Brain pericyte (primary cell): ENCODE data around the gene C1orf210.

Source experiments
- DNase-seq: peaks from one replicate; pipeline ENCODE4 v3.0.0-alpha.2; 2012; ENCODE audit warnings: low read depth, low spot score

The C1orf210 gene

DNA sequence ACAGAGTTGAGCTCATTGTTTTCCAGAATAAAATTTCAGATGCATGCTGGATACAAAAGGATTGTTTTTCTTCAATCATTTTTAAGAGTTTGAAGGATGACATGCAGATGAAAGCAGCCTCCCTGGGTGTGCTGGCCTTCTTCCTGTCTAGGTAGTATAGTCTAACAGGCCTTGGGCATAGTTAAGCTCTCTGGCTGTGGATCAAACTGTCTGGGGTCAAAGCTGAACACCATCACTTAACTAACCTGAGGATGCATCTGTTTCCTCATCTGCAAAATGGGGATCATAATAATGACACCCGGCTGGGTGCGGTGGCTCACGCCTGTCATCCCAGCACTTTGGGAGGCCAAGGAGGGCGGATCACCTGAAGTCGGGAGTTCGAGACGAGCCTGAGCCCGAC, 9.4 kb upstream of the C1orf210 start:
- DNase-seq, result no peak

DNA sequence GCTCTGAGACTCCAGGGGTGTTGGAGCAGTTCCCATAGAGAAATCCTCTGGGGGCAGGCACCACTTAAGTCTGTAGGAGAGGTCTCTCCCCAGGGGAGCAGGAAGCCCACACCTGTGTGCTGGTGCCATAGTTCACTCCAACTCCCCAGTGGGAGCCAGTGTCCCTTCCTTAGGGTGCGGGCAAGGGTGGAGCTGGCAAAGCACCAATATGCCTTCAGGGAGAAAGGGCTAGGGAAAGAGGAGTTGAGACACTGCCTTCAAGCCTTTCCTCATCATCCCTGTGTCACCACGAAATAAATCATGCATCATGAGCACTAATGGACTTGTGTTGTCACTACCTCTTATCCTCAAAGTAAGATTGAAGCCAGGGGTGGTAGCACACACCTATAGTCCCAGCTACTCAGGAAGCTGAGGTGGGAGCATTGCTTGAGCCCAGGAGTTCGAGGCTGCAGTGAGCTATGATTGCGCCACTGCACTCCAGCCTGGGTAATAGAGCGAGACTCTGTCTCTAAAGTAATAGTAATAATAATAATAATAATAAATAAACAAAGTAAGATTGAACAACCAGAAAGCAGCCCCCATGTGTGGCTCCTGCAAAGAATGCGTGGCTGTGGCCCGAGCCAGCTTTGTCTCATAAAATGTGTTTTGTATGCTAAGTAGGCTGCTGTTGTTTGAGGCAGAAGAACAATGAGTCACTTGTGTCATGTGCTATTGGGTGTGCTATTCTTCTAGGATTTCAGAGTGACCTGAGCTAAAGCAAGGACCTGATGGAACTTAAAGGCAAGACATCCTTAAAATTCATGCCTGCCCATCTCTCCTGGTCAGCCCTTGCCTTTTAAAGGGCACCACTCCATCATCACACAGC, 8.7 kb upstream of the C1orf210 start:
- DNase-seq, result no peak

DNA sequence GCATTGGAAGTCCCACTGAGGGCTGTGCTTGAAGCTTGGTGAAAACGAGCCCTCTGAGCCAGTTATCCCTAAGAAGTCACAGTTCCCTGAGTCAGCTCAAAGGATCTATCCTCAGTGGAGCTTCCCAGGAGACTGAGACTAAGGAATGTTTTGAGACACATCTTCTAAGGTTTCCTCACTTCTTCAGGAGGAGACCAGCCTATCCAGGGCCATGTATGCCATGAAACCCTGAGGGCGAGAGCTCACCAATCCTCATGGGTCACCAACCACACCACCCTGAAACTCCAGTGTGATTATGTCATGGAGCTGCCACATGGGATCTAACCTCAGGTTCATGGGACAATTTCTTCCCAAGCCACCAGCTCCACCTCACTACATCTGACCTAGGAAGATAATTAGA, 7.8 kb upstream of the C1orf210 start:
- no peak for DNase-seq

DNA sequence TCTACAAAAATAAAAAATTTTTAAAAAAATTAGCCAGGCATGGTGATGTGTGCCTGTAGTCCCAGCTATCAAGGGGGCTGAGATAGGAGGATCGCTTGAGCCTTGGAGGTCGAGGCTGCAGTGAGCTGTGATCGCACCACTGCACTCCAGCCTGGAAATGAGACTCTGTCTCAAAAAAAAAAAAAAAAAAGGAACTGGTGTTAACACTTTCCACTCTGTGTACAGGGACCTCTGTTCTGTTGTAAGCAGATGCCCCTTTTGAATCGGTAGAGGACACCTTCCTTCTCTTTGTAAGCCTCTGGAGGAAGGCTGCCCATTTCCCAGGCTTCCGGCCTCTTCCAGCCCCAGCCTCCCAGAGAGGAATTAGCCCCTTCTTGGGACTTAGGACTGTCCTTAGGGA, 7.3 kb upstream of the C1orf210 start:
- no peak for DNase-seq

DNA sequence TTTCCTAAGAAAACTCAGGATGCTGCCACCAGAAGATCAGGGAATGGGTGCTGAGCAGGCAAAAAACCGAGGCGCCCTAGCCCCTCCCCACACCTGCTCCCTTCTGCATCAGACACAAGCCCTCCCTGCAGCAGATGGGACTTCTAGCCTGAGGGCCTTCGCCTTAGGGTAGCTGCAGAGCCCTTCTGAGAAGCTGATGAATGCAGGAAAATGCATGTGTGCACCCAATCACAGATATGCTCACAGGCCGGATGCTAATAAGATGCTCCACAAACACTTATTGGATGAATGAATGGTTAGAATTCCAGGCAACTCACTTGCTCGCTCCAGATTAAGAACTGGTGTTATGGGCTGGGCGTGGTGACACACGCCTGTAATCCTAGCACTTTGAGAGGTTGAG, 6.8 kb upstream of the C1orf210 start:
- no peak for DNase-seq

DNA sequence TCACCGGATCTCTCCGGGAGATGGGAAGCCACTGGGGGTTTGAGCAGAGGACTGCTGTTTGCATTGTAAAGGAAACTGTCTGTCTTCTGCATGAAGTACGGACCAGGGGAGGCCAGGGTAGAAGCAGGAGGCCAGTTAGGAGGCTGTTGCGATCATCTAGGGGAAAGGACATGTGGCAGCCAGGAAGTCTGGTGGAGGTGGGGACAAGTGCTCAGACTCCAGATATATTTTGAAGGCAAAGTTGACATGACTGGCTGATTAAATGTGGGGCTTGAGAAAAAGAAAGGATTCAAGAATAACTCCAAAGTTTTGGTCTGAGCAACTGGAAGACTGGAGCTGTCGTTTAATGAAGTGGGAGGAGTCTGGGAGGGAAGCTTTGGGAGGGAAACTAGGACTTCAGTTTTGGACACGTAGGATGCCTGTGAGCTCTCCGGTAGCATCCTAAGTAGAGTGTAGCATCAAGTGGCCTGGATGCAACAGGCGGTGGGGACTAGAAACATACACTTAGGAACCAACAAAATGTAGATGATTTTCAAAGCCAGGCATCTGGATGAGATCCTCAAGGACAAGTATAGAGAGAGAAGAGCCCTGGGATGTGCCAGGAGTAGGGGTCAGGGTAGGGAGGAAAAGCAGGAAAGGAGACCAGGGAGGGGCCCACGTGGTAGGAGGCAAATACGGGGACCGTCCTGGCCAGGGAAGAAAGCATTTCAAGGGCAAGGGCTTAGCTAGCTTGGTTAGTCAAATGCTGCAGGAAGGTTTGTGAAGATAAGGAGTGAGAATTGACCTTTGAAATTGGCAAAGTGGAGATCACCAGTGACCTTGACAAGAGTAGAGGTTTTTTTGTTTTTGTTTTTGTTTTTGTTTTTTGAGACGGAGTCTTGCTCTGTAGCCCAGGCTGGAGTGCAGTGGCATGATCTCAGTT, 3.7 kb upstream of the C1orf210 start:
- DNase-seq, result no peak

DNA sequence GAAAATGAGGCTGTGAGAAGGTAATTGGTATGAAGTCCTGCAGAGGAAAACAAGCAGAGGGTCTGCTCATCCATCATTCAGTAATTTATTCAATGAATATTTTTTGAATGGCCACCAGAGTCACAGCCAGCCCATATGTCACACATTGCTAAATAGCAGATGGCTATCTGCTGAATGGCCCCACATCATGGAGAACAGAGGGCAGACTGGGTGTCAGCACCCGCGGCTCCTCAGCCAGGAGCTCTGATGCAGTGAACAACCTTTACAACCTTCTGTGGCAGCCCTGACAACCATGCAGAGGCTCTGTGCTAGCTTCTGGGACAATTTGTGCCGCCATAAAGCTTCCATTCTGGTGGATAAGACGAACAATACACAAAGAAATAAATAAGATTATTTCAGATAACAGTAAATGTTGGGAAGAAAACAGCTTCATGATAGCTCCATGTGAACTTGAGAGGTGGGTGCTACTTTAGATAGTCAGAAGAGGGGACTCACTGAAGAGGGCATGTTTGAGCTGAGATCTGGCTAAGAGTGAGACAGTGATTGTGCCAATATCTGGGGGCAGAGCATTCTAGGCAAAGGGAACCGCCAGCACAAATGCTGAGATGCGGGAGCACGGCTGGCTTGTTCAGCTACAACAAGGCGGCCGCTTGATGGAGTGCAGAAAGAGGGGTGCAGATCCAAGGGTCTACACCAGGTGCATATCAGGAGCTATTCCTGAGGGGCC, 2.8 kb upstream of the C1orf210 start:
- no peak for DNase-seq

DNA sequence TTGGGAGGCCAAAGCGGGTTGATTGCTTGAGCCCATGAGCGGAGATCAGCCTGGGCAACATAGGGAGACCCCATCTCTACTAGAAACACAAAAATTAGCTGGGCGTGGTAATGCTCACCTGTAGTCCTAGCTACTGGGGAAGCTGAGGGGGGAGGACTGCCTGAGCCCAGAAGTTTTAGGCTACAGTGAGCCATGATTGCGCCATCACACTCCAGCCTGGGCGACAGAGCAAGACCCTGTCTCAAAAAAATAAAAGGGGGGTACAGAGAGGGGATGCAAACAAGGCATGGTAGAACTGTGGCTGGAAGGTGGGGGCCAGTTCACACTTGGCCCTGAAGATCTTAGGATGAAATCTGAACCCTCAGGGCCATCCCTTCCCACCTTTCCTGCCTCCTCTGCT, 1.2 kb upstream of the C1orf210 start:
- DNase-seq, result no peak

DNA sequence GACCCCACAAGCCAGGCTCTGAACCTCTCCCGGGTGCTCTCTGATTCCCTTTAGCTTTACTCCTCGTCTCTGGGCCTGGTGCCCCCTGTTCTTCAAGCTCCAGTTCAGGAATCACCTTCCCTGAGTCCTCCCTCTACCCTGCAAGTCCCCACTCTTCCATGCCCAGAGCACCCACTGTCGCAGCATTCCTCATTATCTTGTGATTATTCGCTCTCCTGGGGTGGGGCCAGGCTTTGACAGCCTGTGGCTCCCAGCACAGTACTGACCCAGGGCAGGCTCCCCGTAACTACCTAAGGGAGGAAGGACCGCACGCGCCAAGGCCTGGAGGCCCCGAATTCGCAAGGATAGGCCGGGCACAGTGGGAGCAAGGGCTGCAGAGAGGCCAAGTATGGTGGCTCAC, 734 bp upstream of the C1orf210 start:
- no peak for DNase-seq

DNA sequence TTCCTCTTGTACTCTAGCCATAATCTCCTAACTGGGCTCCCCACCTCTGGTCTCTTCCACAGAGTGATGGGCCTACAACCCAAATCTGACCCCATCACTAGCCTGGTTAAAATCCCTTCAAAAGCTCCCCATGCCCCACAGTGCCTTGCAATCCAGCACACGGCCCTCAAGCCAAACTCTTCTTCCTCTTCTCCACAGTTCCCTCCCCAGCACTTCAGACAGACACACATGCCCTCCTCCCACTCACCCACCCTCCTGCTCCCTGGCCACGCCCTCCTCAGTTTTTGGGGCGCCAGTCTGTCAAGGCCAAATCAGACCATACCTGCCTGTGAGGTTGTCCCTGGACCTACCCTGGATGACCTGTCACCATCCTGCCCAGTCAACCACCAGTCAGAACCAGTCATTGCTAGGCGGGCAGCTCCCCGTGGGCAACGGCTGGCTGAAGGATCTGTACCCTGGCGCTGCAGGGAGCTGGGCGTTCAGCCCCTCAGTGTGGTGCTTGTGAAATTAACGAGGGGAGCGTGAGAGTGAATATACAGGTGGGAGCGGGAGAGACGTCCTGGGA, 753 bp downstream of the C1orf210 start:
- DNase-seq, result no peak

DNA sequence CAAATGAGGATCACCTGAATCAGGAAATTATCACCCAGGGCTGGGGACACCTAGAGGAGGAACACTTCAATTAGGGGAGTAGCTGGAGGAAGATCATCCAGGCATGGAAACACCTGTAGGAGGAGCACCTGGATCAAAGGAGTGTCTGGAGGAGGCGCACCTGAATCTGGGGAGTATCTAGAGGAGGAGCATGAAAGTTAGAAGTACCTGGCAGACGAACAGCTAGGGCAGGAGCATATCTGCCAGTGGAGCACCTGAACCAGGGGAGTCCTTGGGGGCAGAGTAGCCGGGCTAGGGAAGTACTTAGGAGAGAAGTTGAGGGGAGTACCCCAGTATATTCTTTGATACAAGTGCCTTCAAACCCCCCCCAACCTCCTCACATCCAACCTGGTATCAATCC, 1.3 kb downstream of the C1orf210 start:
- DNase-seq, result no peak

DNA sequence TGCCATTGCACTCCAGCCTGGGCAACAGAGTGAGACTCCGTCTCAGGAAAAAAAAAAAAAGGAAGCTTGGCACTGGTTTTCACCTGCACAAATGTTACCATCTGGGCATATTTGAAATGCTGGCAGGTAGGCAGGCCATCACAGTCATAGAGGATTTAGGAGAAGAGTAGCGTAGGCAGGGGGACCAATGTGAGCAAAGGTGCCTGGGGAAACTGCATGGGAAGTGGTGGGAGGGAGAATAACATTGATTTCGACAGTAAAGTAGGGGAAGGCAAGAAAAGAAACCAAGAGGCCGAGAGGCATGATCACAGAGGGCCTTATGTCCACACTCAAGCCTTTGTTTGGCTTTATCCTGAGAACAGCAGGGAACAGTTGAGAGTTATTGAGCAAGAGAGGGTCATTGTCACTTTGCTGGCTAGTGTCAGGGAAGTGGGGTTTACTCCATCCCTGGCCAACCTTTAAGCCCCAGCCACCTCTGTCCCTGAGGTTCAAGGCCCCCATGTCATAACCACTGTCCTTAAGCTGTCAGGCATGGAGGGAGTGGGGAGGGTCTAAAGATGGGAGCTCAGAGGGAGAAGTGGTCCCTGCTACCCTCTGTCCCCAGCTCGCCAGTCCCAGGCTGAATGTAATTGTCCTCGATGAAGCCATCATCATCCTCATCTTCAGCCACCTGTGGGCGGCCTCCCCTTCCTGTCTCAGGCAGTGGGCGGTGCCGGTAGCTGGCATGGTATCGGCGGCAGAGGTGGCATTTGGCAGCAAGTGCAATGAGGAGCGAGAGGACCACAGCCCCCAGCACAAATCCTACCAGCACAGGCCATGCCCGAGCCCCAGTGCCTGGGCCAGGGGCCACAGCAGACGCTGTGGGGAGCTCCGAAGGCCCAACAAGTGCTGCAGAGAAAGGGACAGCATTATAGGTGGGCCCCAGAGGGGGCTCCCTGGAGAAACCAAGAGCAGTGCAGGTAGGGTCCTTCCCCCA, 2.9 kb downstream of the C1orf210 start:
- no peak for DNase-seq

DNA sequence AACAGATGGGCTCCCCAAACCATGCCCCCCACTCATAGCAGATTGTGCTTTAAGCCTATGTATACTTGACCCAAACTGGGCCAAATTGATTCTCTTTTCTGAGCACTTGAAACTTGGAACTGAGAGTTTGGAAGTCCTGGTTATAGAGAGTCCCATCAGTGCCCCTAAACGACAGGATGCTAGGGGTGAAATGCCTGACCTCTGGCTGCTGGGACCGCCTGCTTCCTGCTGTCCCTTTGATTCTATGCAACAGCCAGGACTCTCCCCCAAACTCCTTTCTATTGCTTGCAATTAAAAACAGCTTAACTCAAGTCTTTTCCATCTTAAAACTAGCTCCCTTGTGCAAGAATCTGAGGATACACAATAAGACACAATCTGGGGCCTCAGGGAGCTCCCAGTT, 4.7 kb downstream of the C1orf210 start:
- DNase-seq, result no peak

DNA sequence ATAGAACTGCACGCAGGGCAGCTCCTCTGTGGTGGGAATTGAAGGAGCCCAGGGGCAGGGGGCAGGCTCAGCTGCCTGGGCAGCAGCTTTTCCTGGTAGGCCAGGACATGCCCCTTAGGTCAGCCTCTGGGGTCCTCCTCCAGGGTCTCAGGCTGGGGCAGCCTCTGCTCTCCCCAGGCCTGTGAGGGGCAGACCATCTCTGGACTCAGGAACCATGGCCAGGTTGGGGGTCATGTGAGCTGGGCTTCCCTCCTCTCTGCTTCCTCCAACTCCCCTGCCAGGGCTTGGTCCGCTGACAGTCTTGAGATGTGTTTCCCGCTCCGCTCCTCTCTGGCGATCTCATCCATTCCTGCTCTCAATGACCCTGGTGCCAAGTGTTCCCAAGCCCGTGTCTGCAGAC, 5.7 kb downstream of the C1orf210 start:
- DNase-seq, result no peak

DNA sequence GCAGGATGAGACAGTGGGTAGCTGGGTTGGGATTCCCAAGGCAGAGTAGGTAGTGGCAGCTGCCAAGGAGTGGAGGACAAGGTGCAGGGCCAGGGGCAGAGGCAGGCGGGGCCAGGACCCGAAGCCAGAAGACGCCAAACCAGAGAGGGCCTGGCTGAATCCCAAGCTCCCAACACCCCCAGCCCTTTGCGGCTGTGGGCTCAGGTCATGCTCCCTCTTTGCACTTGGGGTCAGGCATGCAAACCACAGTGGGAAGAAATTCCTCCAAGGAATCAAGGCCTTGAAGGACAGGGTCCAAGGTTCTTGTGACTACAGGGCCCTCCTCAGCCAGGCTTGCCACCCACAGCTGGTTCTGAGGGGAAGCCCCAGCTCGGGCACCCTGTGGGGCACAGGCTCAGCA, 6.2 kb downstream of the C1orf210 start:
- no peak for DNase-seq

DNA sequence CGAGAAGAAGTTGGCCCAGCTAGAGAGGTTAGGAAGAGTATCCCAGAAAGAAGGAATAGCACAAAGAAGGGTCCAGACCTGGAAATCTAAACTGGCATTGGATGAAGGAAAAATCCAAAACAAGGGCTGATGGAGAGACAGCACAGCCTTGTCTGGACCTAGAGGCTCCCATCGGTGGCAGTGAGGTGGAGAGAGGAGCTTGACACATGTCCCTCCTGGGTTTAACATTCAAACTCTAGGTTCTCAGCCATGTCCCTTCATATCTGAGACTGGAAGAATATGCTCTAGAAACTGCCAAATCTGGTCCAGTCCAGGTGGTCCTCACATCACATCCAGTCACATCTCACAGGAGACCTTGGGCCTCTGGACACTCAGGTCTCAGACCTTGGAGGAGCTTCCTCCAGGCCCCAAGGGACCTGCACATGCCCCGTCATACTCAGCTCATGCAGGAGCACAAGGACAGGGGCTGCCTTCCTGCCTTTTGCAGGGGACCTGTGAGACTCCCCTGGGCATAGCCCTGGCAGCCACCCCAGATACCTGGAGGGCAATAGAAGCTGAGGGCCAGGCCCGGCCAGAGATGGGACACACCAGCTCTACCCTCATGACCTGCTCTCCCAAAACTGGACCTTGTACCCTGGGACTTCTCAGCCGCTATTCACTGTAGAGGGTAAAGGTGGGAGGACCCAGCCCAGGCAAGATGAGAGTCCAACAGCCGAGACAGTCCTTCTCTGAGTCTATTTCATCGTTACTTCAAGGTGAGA, 8.1 kb downstream of the C1orf210 start:
- DNase-seq, result no peak

DNA sequence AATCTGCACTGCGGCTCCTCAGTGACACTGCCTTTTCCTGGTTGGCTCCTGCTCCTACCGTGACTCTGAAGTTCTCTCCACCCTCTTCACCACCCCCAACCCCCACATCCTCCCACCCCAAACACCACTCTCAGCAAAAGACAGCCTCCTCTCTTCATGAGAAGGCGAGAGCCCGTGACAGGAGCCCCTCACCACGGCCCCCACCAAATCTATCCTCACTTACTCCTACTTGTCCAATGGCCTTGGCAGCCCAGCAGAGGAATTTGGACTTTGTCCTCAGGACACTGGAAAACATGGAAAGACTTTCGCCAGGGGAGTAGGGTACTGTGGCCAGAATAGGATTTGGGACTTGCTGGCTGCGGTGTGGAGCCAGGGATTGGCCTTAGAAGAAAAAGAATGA, 8.7 kb downstream of the C1orf210 start:
- no peak for DNase-seq

DNA sequence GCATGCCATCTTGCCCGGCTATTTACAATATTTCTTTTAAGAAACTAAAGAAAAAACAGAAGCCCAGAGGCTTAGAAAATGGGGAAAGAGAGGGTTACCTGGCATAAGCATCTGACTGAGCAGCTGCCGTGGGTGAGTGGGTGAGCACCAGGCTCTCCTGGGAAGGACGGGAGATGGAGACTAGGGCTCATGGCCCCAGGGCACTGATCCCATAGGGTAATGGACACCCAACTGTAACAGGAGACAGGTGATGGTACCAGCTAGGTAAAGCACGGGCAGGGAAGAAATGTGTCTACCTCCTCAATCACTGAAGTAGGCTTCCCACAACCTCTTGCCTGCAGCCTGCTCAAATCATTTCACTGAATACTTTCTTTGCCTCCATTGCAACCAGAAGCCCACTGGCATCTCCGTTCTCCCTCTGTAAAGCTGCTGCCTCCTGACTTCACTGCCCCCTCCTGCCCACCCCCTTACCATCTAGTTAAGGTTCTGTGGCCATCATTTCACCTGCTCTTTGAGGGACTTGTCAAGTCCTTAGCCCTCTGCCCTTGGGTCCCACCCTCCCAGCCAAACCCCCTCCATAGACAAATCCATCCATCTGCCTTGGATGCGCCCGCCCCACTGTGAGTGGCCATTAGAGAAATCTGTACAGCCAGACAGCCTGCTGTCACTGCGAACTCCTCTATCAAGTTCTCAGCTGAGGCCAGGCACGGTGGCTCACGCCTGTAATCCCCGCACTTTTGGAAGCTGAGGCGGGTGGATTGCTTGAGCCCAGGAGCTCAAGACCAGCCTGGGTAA, 9.4 kb downstream of the C1orf210 start:
- no peak for DNase-seq

DNA sequence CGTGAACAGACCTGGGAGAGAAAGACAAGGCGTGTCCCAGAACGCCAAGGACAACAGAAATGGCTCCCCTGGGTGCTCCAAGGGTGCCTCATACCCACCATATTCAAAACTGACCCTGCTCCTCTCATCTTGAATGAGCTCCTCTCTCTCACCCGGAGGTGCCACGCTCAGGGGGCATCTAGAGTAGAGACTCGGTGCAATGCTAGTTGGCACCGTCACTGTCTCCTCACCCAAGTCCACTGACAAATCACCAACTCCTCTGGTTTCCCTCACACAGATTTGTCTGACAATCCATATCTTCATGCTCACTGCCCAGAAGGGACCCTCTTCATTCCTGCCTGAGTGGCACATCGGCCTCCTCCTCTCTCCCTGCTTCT, 10.6 kb downstream of the C1orf210 start:
- no peak for DNase-seq
